Mesothelial cell of epicardium (in vitro differentiated cells): ENCODE results near the gene SHC3. TPM values are rescaled to one million over a fixed set of nuclear protein-coding genes. Genes with fewer than 3 reads are reported as not detected.

Source experiments
- DNase-seq, 2 experiments: peaks; one replicate each; pipeline ENCODE4 v3.0.0; 2021; ENCODE audit warnings: low spot score in 2 of 2; ENCODE audit not compliant: unreplicated experiment in 2 of 2
- H3K27ac Mint-ChIP-seq: 2 replicates; pipeline ENCODE4 v1.8.0; 2021; ENCODE audit warnings: mixed read lengths
- H3K27me3 Mint-ChIP-seq: 2 replicates; pipeline ENCODE4 v1.8.0; 2021; ENCODE audit warnings: low read depth, mixed read lengths
- H3K36me3 Mint-ChIP-seq: 2 replicates; pipeline ENCODE4 v1.8.0; 2021; ENCODE audit warnings: mixed read lengths
- H3K4me1 Mint-ChIP-seq: 2 replicates; pipeline ENCODE4 v1.8.0; 2021; ENCODE audit warnings: mixed read lengths
- H3K4me3 Mint-ChIP-seq: 2 replicates; pipeline ENCODE4 v1.8.0; 2021; ENCODE audit warnings: mild to moderate bottlenecking, moderate library complexity, mixed read lengths
- H3K9me3 Mint-ChIP-seq: 2 replicates; pipeline ENCODE4 v1.8.0; 2021; ENCODE audit warnings: mixed read lengths
- total RNA-seq: library from RNA; stranded (reverse); gene quantifications from 3 replicates; pipeline ENCODE4 v1.2.1, GENCODE V29; 2021
- TF ChIP-seq, protein P1 (sequence below): fragments of 200-600 bp; sonication (generic); IDR thresholded peaks from one replicate; pipeline ENCODE4 v1.5.0; 2021; ENCODE audit warnings: antibody characterized with exemption; ENCODE audit not compliant: unreplicated experiment

Gene SHC3
- total RNA-seq, 1 donor from 2014 or later, result 2.1 TPM

DNA sequence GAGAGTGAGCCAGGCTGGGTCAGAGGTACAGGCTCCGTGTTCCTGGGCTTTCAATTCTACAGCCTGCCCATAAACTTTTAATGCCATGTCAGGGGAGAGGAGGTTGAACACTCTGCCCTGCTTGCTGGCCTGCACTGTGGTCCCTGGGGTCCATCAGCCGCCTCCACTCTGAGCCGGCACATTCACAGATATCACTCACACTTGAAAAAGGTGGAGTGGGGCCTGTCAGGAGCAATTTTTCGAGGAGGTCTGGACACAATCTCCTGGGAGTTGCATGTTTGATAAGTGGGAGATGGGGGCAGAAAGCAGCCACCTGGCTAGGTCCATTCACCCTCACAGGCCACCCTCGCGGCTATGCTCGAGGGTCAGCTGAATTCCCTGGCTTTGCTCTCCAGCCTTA, 164.5 kb downstream of the SHC3 start:
- Mint-ChIP-seq H3K27me3 (no peaks in the 10 kb centered on the region), H3K27ac (no peak overlapping the region), H3K36me3 (no peaks in the 10 kb centered on the region), H3K4me3 (no peak overlapping the region), H3K4me1 (no peaks in the 10 kb centered on the region), H3K9me3 (peaks cover 11% of the 10 kb centered on the region)
- no peak for DNase-seq
- TF ChIP-seq, protein P1, sequence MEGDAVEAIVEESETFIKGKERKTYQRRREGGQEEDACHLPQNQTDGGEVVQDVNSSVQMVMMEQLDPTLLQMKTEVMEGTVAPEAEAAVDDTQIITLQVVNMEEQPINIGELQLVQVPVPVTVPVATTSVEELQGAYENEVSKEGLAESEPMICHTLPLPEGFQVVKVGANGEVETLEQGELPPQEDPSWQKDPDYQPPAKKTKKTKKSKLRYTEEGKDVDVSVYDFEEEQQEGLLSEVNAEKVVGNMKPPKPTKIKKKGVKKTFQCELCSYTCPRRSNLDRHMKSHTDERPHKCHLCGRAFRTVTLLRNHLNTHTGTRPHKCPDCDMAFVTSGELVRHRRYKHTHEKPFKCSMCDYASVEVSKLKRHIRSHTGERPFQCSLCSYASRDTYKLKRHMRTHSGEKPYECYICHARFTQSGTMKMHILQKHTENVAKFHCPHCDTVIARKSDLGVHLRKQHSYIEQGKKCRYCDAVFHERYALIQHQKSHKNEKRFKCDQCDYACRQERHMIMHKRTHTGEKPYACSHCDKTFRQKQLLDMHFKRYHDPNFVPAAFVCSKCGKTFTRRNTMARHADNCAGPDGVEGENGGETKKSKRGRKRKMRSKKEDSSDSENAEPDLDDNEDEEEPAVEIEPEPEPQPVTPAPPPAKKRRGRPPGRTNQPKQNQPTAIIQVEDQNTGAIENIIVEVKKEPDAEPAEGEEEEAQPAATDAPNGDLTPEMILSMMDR, result no peak

DNA sequence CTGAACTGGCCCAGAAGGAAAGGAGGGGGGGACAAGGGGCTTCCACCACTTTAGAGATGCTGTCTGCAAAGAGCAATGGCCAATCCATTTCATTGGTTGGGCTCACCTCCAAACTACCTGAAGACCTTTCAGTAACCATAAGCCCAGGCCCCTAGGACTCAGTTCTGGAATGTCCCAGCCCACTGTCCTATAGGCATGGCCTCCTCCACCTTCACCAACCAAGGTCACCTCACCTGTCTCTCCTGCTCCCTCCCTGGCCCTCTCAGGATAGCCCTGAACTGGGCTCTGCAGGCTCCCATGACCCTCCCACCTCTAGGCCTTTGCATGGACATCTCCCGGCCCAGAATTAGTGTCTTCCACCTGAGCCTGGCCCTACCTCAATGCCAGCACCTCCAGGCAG, 165.0 kb downstream of the SHC3 start:
- no peak for DNase-seq
- TF ChIP-seq, protein P1, result no peak
- Mint-ChIP-seq H3K9me3 (peaks cover 9% of the 10 kb centered on the region), H3K4me3 (no peak overlapping the region), H3K36me3 (no peaks in the 10 kb centered on the region), H3K27me3 (no peaks in the 10 kb centered on the region), H3K4me1 (no peaks in the 10 kb centered on the region), H3K27ac (no peak overlapping the region)

DNA sequence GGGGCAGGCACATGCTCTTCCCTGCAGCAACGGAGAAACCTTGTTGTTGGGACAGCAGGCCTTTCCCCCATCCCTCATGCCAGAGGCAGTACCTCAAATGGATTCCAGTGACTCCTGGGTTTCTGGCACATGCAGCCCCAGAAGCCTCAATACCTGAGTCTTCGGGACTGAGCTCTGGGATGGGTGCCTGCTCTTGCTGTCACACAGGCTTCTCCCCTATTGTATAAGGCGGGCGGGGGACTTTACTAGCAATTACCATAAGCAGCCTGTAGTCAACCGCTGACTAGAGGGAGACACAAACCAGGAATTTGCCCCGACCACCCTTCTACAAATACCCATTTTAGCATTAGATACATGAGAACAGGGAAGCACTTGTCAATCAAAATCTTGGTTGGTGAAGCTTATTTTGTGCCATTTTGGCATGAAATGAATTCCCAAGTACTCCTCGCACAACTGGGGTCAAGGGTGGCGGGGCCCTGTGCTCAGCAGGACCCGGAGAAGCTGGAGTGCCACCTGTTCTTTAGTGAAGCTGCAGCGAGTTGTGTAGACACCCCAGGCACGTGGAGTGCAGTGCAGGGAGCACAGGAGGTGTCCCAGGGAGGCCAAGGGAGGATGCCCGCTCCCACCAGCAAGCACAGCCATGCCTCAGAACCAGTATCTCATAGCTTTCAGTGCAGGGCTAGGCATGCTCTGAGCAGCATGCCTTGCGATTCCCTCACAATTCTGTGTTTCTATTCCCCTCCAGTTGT, 166.2 kb downstream of the SHC3 start:
- no peak for DNase-seq
- Mint-ChIP-seq H3K4me1 (no peaks in the 10 kb centered on the region), H3K9me3 (peaks cover 4% of the 10 kb centered on the region), H3K27me3 (no peaks in the 10 kb centered on the region), H3K36me3 (no peaks in the 10 kb centered on the region), H3K4me3 (no peak overlapping the region), H3K27ac (no peak overlapping the region)
- TF ChIP-seq, protein P1, result no peak

DNA sequence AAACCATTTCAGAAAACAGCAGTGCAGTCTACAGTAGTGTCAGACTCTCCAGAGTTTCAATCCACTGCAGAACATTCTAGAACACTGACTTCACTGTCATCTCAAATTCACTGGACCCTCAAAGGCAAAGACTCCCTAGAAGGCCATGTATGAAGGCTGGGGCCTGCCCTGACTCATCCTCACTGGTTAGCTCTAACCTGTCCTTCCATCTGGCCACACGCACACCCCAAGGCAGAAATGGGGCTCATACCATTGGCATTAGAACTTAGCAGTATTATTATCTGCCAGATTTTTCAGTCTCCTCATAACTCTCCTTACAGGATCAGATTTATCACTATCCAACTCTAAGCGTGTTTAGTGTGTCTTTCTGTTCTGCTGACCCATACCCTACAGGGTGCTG, 166.9 kb downstream of the SHC3 start:
- Mint-ChIP-seq H3K4me1 (no peaks in the 10 kb centered on the region), H3K4me3 (no peak overlapping the region), H3K27ac (no peak overlapping the region), H3K36me3 (no peaks in the 10 kb centered on the region), H3K9me3 (peaks cover 3% of the 10 kb centered on the region), H3K27me3 (no peaks in the 10 kb centered on the region)
- DNase-seq, result no peak
- TF ChIP-seq, protein P1, result no peak

DNA sequence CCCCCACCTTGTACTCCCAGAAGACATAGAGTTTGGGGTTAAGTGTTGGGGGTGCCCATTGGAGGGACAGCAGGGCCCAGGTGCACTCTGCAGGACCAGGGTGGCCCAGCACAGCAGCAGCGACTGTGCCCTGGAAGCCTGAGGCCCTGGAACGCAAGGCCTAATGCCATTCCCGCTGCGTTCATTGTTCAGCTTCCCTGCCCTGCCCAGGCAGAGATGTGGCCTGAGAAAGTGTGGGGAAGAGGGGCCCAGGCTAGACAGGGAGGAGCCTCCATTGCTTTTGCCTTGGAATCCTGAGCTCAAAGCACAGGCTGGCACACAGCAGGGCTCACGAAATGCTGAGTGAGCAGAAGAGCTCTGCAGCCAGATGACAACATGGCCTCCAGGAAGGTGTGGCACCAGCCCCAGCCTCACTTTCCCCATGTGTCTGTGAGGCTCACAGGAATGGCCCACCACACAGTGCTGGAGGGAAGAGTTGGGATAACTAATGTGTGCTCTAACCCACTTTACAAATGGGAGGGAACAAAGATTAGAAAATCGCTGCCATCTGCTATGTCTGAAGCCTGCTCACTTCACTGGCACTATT, 168.0 kb downstream of the SHC3 start:
- Mint-ChIP-seq H3K27me3 (no peaks in the 10 kb centered on the region), H3K36me3 (no peaks in the 10 kb centered on the region), H3K4me3 (no peak overlapping the region), H3K4me1 (peaks cover 6% of the 10 kb centered on the region), H3K9me3 (peaks cover 1% of the 10 kb centered on the region), H3K27ac (no peak overlapping the region)
- no peak for DNase-seq
- TF ChIP-seq, protein P1, result no peak
